ENCODE measurements around the gene FAM219A.
"Not testable (repeated sequence)": the region's sequence is repeated elsewhere in the genome, so short reads cannot be mapped to it uniquely, and the experiment has no call there.

FAM219A gene

GRCh38 chr9:34446468-34446891, 11.9 kb downstream of the FAM219A start:
- TF ChIP-seq YY1 (IDR thresholded peaks at IDR 0.05; ENCODE audit: insufficient read depth, insufficient read length): no peak
- TF ChIP-seq ZNF274 (IDR thresholded peaks at IDR 0.05; ENCODE audit: low read depth, low read length): no peak
- TF ChIP-seq SUZ12 (IDR thresholded peaks at IDR 0.05; ENCODE audit: extremely low read depth, insufficient read depth, insufficient read length): no peak
- Histone ChIP-seq H3K4me3 (ENCODE audit: insufficient read length, low read depth) (no peak overlapping the region), H3K4me1 (ENCODE audit: insufficient read depth, insufficient read length) (peaks cover 5% of the 10 kb centered on the region), H3K9ac (ENCODE audit: insufficient read length, low read depth) (no peak overlapping the region), H3K9me3 (ENCODE audit: insufficient read depth, low read length) (no peaks in the 10 kb centered on the region), H3K36me3 (ENCODE audit: insufficient read depth, insufficient read length, low read length) (no peaks in the 10 kb centered on the region), H3K27me3 (ENCODE audit: insufficient read depth, insufficient read length) (no peaks in the 10 kb centered on the region)
- no peak for DNase-seq (ENCODE audit: low read depth, low spot score)

- no peak overlapping the region for H3K4me3 ChIP-seq (ENCODE audit: insufficient read length, low read depth)
- no peak for TF ChIP-seq SUZ12 (IDR thresholded peaks at IDR 0.05; ENCODE audit: extremely low read depth, insufficient read depth, insufficient read length)
- no peak for TF ChIP-seq YY1 (IDR thresholded peaks at IDR 0.05; ENCODE audit: insufficient read depth, insufficient read length)
- H3K9ac ChIP-seq (ENCODE audit: insufficient read length, low read depth): no peak overlapping the region
- peaks cover 3% of the 10 kb centered on the region for H3K4me1 ChIP-seq (ENCODE audit: insufficient read depth, insufficient read length)
- H3K27me3 ChIP-seq (ENCODE audit: insufficient read depth, insufficient read length): no peaks in the 10 kb centered on the region
- H3K36me3 ChIP-seq (ENCODE audit: insufficient read depth, insufficient read length, low read length): peaks cover 2% of the 10 kb centered on the region
- no peaks in the 10 kb centered on the region for H3K9me3 ChIP-seq (ENCODE audit: insufficient read depth, low read length)
- DNase-seq (ENCODE audit: low read depth, low spot score): no peak
These were observed 14.4 kb downstream of the FAM219A start for GRCh38 chr9:34443976-34444375.

- TF ChIP-seq YY1 (IDR thresholded peaks at IDR 0.05; ENCODE audit: insufficient read depth, insufficient read length): no peak
- TF ChIP-seq SUZ12 (IDR thresholded peaks at IDR 0.05; ENCODE audit: extremely low read depth, insufficient read depth, insufficient read length): no peak
- TF ChIP-seq ZNF274 (IDR thresholded peaks at IDR 0.05; ENCODE audit: low read depth, low read length): no peak
- Histone ChIP-seq H3K9ac (ENCODE audit: insufficient read length, low read depth) (no peak overlapping the region), H3K36me3 (ENCODE audit: insufficient read depth, insufficient read length, low read length) (peaks cover 4% of the 10 kb centered on the region), H3K27me3 (ENCODE audit: insufficient read depth, insufficient read length) (no peaks in the 10 kb centered on the region), H3K4me3 (ENCODE audit: insufficient read length, low read depth) (no peak overlapping the region), H3K4me1 (ENCODE audit: insufficient read depth, insufficient read length) (peaks cover 3% of the 10 kb centered on the region), H3K9me3 (ENCODE audit: insufficient read depth, low read length) (no peaks in the 10 kb centered on the region)
- DNase-seq (ENCODE audit: low read depth, low spot score): no peak
These were observed 14.8 kb downstream of the FAM219A start for GRCh38 chr9:34443533-34443932.

- peaks cover 3% of the 10 kb centered on the region for H3K4me1 ChIP-seq (ENCODE audit: insufficient read depth, insufficient read length)
- no peak for DNase-seq (ENCODE audit: low read depth, low spot score)
These were observed 15.6 kb downstream of the FAM219A start for GRCh38 chr9:34442770-34443169.

GRCh38 chr9:34440017-34440416, 18.4 kb downstream of the FAM219A start:
- no peak overlapping the region for H3K9ac ChIP-seq (ENCODE audit: insufficient read length, low read depth)
- no peaks in the 10 kb centered on the region for H3K9me3 ChIP-seq (ENCODE audit: insufficient read depth, low read length)
- H3K4me1 ChIP-seq (ENCODE audit: insufficient read depth, insufficient read length): peaks cover 3% of the 10 kb centered on the region
- H3K36me3 ChIP-seq (ENCODE audit: insufficient read depth, insufficient read length, low read length): peaks cover 5% of the 10 kb centered on the region
- H3K27me3 ChIP-seq (ENCODE audit: insufficient read depth, insufficient read length): no peaks in the 10 kb centered on the region
- TF ChIP-seq YY1 (IDR thresholded peaks at IDR 0.05; ENCODE audit: insufficient read depth, insufficient read length) (no peak), SUZ12 (IDR thresholded peaks at IDR 0.05; ENCODE audit: extremely low read depth, insufficient read depth, insufficient read length) (no peak), ZNF274 (IDR thresholded peaks at IDR 0.05; ENCODE audit: low read depth, low read length) (no peak)
- H3K4me3 ChIP-seq (ENCODE audit: insufficient read length, low read depth): no peak overlapping the region
- no peak for DNase-seq (ENCODE audit: low read depth, low spot score)

More at GRCh38 chr9:34442770-34443169, 15.6 kb downstream of the FAM219A start:
- no peaks in the 10 kb centered on the region for H3K9me3 ChIP-seq (ENCODE audit: insufficient read depth, low read length)
- H3K4me3 ChIP-seq (ENCODE audit: insufficient read length, low read depth): no peak overlapping the region
- TF ChIP-seq ZNF274 (IDR thresholded peaks at IDR 0.05; ENCODE audit: low read depth, low read length) (no peak), SUZ12 (IDR thresholded peaks at IDR 0.05; ENCODE audit: extremely low read depth, insufficient read depth, insufficient read length) (no peak), YY1 (IDR thresholded peaks at IDR 0.05; ENCODE audit: insufficient read depth, insufficient read length) (no peak)
- H3K9ac ChIP-seq (ENCODE audit: insufficient read length, low read depth): no peak overlapping the region
- peaks cover 5% of the 10 kb centered on the region for H3K36me3 ChIP-seq (ENCODE audit: insufficient read depth, insufficient read length, low read length)
- no peaks in the 10 kb centered on the region for H3K27me3 ChIP-seq (ENCODE audit: insufficient read depth, insufficient read length)

GRCh38 chr9:34438465-34438864, 19.9 kb downstream of the FAM219A start:
- H3K9ac ChIP-seq (ENCODE audit: insufficient read length, low read depth); H3K4me3 ChIP-seq (ENCODE audit: insufficient read length, low read depth); DNase-seq (ENCODE audit: low read depth, low spot score); H3K36me3 ChIP-seq (ENCODE audit: insufficient read depth, insufficient read length, low read length); H3K4me1 ChIP-seq (ENCODE audit: insufficient read depth, insufficient read length); H3K27me3 ChIP-seq (ENCODE audit: insufficient read depth, insufficient read length); H3K9me3 ChIP-seq (ENCODE audit: insufficient read depth, low read length): not testable (repeated sequence)

GRCh38 chr9:34437926-34438307, 20.5 kb downstream of the FAM219A start:
- H3K36me3 ChIP-seq (ENCODE audit: insufficient read depth, insufficient read length, low read length); H3K9me3 ChIP-seq (ENCODE audit: insufficient read depth, low read length); H3K9ac ChIP-seq (ENCODE audit: insufficient read length, low read depth); H3K4me1 ChIP-seq (ENCODE audit: insufficient read depth, insufficient read length); DNase-seq (ENCODE audit: low read depth, low spot score); H3K27me3 ChIP-seq (ENCODE audit: insufficient read depth, insufficient read length); H3K4me3 ChIP-seq (ENCODE audit: insufficient read length, low read depth): not testable (repeated sequence)
